ENCODE data around the gene SNUPN. TPM values are rescaled to one million over a fixed set of nuclear protein-coding genes. Genes with fewer than 3 reads are reported as not detected.

Gene SNUPN
- total RNA-seq, 1 donor: 43.3 TPM

GRCh38 chr15:75669191-75669878 lies 43.8 kb upstream of the SNUPN start:
- no peak for TF ChIP-seq CTCF (IDR thresholded peaks at IDR 0.05; ENCODE audit: insufficient read depth, low read length)
- no peak for DNase-seq (ENCODE audit: low read depth)
- H3K4me3 ChIP-seq (ENCODE audit: low read depth, low read length): no peak overlapping the region

- no peak for TF ChIP-seq CTCF (IDR thresholded peaks at IDR 0.05; ENCODE audit: insufficient read depth, low read length)
- peak; percentile 98 for DNase-seq (ENCODE audit: low read depth)
- no peak overlapping the region for H3K4me3 ChIP-seq (ENCODE audit: low read depth, low read length)
These were observed 41.4 kb upstream of the SNUPN start for GRCh38 chr15:75666823-75667501.

GRCh38 chr15:75663931-75664421 lies 38.5 kb upstream of the SNUPN start:
- no peak for TF ChIP-seq CTCF (IDR thresholded peaks at IDR 0.05; ENCODE audit: insufficient read depth, low read length)
- no peak for DNase-seq (ENCODE audit: low read depth)

GRCh38 chr15:75662823-75663519 lies 37.4 kb upstream of the SNUPN start:
- DNase-seq (ENCODE audit: low read depth): no peak
- no peak overlapping the region for H3K4me3 ChIP-seq (ENCODE audit: low read depth, low read length)
- TF ChIP-seq CTCF (IDR thresholded peaks at IDR 0.05; ENCODE audit: insufficient read depth, low read length): no peak

More at GRCh38 chr15:75663931-75664421, 38.5 kb upstream of the SNUPN start:
- H3K4me3 ChIP-seq (ENCODE audit: low read depth, low read length): no peak overlapping the region

GRCh38 chr15:75661756-75662140 lies 36.2 kb upstream of the SNUPN start:
- peak overlapping the region; percentile 22 for H3K4me3 ChIP-seq (ENCODE audit: low read depth, low read length)
- TF ChIP-seq CTCF (IDR thresholded peaks at IDR 0.05; ENCODE audit: insufficient read depth, low read length): no peak
- DNase-seq (ENCODE audit: low read depth): no peak

GRCh38 chr15:75661100-75661755 lies 35.7 kb upstream of the SNUPN start:
- H3K4me3 ChIP-seq (ENCODE audit: low read depth, low read length): peak overlapping the region; percentile 22
- peak; percentile 95 for DNase-seq (ENCODE audit: low read depth)
- no peak for TF ChIP-seq CTCF (IDR thresholded peaks at IDR 0.05; ENCODE audit: insufficient read depth, low read length)
